RWPE2 (cell line): Measurements from ENCODE around the gene MIEF2.

Source experiments
- ATAC-seq: fragments of 200-7000 bp; cut with Tn5 transposase; 3 replicates; pipeline ENCODE4 v1.9.1; 2021; ENCODE audit warnings: low read depth
- DNase-seq: peaks from one replicate; pipeline ENCODE4 v3.0.0-alpha.2; 2020; ENCODE audit warnings: low spot score
- H3K27ac ChIP-seq: fragments of 450-650 bp; 2 replicates; pipeline ENCODE4 v1.5.1; 2017; ENCODE audit warnings: mild to moderate bottlenecking; ENCODE audit not compliant: poor library complexity, severe bottlenecking
- H3K27me3 ChIP-seq: fragments of 250-450 bp; sonication (Bioruptor Pico); 2 replicates; pipeline ENCODE4 v1.5.1; 2021; ENCODE audit warnings: mild to moderate bottlenecking, moderate library complexity; ENCODE audit not compliant: insufficient read depth, poor library complexity, severe bottlenecking
- H3K36me3 ChIP-seq: fragments of 250-450 bp; sonication (Bioruptor Pico); 2 replicates; pipeline ENCODE4 v1.5.1; 2020; ENCODE audit warnings: low read depth, mild to moderate bottlenecking, moderate library complexity
- H3K4me1 ChIP-seq: fragments of 250-450 bp; sonication (Bioruptor Pico); 2 replicates; pipeline ENCODE4 v1.5.1; 2021; ENCODE audit warnings: mild to moderate bottlenecking, moderate library complexity; ENCODE audit not compliant: insufficient read depth, poor library complexity, severe bottlenecking
- H3K4me3 ChIP-seq: fragments of 250-450 bp; sonication (Bioruptor Pico); 2 replicates; pipeline ENCODE4 v1.5.1; 2021; ENCODE audit warnings: mild to moderate bottlenecking, moderate library complexity; ENCODE audit not compliant: severe bottlenecking
- H3K9me3 ChIP-seq: fragments of 250-450 bp; sonication (Bioruptor Pico); 2 replicates; pipeline ENCODE4 v1.5.1; 2021; ENCODE audit warnings: mild to moderate bottlenecking, moderate library complexity; ENCODE audit not compliant: severe bottlenecking
- TF ChIP-seq, protein P1 (sequence below): fragments of 450-650 bp; IDR thresholded peaks from one replicate; pipeline ENCODE4 v1.5.1; 2017; ENCODE audit warnings: mild to moderate bottlenecking, moderate library complexity; ENCODE audit not compliant: poor library complexity, severe bottlenecking

MIEF2 gene

DNA sequence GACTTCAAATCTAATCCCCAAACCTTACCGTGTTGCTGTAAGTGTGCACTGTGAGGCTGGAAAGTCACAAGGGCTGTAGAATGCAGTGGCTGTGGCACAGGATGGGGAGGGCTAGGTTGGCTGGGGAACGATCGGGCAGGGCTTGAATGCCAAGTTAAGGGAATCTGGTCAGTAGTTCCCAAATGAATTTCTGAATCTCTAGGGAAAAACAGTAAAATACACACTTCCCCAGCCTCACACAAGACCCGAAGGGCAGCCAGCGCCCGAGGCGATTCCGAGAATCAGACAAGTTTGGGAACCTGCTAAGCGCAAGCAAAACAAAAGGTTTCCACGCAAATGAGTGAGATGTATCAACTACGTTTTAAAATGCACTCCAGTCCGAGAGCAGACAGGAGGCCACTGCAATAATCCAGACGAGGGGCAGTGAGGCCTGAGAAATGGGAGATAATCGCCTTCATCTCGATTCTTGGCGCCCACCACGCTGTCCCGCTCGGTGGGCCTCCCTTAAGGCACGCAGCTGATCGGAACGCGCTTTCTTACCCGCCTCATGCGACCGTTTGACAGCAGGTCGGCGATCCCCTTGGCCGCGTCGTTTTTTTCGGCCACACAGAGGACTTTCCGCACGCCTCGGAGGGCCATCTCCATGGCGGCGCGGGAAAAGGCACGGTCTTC is 53.7 kb downstream of the MIEF2 start:
- H3K27ac ChIP-seq, result peak overlapping the region; percentile 52
- peak overlapping the region; percentile 64 for H3K4me3 ChIP-seq
- H3K4me1 ChIP-seq, result peaks cover 14% of the 10 kb centered on the region
- no peak for DNase-seq
- TF ChIP-seq, protein P1, sequence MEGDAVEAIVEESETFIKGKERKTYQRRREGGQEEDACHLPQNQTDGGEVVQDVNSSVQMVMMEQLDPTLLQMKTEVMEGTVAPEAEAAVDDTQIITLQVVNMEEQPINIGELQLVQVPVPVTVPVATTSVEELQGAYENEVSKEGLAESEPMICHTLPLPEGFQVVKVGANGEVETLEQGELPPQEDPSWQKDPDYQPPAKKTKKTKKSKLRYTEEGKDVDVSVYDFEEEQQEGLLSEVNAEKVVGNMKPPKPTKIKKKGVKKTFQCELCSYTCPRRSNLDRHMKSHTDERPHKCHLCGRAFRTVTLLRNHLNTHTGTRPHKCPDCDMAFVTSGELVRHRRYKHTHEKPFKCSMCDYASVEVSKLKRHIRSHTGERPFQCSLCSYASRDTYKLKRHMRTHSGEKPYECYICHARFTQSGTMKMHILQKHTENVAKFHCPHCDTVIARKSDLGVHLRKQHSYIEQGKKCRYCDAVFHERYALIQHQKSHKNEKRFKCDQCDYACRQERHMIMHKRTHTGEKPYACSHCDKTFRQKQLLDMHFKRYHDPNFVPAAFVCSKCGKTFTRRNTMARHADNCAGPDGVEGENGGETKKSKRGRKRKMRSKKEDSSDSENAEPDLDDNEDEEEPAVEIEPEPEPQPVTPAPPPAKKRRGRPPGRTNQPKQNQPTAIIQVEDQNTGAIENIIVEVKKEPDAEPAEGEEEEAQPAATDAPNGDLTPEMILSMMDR, result no peak
- H3K27me3 ChIP-seq, result no peaks in the 10 kb centered on the region
- ATAC-seq, result no peak; the same call in 2 of the 3 replicates
- H3K36me3 ChIP-seq, result peaks cover 61% of the 10 kb centered on the region
- no peaks in the 10 kb centered on the region for H3K9me3 ChIP-seq

DNA sequence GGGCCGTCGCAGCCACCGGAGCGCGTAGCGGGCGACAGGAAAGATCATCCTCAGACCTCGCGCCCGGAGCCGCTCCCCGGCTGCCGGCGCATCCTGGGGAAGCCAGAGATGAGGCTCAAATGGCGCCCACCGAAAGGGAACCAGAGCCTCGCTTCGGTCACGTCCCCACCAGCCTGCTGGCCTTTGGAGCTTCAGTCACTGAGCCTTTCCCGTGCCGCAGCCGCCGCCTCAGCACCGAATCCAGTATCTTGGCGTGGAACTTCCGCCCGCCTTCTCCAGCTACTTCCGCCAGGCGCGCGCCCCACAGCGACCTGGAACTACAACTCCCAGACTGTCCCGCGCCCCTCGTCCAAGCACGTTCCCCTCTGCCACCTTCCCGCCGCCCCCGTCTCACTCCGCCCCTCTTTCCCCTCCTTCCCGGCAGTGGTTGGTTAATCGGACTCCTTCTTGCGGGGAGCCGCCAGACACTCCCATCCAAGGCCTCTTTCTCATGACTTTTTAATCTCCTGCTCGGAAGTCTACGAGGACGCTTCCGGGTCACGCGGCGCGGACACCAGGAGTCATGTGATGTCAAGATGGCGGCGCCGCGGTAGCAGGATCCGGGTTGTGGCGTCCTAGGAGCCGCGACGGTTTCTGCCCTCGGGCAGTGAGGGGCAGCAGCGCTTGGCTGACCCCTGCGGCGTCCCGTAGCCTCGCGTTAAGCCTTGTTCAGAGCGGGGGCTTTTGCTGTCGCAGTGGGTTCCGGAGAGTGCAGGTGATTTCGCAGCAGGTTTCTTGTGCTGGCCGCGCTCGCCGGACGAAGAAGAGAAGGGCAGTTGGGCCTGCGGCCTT is 54.5 kb downstream of the MIEF2 start, which contains the start of the genes SMCR8 and TOP3A:
Gene SMCR8, plus strand, starts transcription at position 563 of the 831 bp plus-strand sequence. CDS start 497 bp downstream, outside the sequence.
Gene TOP3A, minus strand, starts transcription at position 264 of the 831 bp plus-strand sequence. Its CDS starts 216 bp downstream, at position 48.
- H3K4me3 ChIP-seq, result peak within 1 kb of the TSS; percentile 64
- DNase-seq (peak; percentile 99), ATAC-seq (peak; percentile 94)
- H3K27ac ChIP-seq, result peak within 1 kb of the TSS; percentile 52
- TF ChIP-seq, protein P1, result no peak
- no peaks in the 10 kb centered on the region for H3K9me3 ChIP-seq
- no peaks in the 10 kb centered on the region for H3K27me3 ChIP-seq
- peaks cover 14% of the 10 kb centered on the region for H3K4me1 ChIP-seq
- H3K36me3 ChIP-seq, result peaks cover 65% of the 10 kb centered on the region

DNA sequence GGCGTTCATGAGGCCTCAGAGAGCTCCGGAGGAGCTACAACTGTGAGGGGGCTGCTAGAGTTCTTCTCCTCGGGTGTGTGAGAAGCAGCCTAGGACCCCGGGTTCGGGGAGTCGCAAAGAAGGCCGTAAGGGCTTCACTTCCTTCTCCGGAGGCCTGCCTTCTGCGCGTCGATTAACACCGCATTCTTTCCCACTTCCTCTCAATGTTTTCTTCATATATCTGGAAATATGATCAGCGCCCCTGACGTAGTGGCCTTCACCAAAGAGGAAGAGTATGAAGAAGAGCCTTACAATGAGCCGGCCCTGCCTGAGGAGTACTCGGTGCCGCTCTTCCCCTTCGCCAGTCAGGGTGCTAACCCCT is 55.1 kb downstream of the MIEF2 start:
- peaks cover 14% of the 10 kb centered on the region for H3K4me1 ChIP-seq

DNA sequence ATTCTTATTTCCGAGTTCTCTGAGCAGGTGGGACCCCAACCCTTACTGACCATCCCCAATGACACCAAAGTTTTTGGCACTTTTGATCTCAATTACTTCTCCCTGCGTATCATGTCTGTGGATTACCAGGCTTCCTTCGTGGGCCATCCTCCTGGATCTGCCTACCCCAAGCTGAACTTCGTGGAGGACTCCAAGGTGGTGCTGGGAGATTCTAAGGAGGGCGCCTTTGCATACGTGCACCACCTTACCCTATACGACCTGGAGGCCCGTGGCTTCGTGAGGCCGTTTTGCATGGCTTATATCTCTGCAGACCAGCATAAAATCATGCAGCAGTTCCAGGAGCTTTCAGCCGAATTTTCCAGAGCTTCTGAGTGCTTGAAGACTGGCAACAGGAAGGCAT is 55.5 kb downstream of the MIEF2 start:
- Histone ChIP-seq H3K4me3 (peak overlapping the region; percentile 64), H3K27ac (no peak overlapping the region), H3K4me1 (peaks cover 14% of the 10 kb centered on the region), H3K36me3 (peaks cover 56% of the 10 kb centered on the region), H3K9me3 (no peaks in the 10 kb centered on the region), H3K27me3 (no peaks in the 10 kb centered on the region)
- no peak for DNase-seq
- no peak for ATAC-seq
- TF ChIP-seq, protein P1, result no peak

More for the DNA sequence above, 55.1 kb downstream of the MIEF2 start:
- Histone ChIP-seq H3K9me3 (no peaks in the 10 kb centered on the region), H3K4me3 (peak overlapping the region; percentile 64), H3K36me3 (peaks cover 59% of the 10 kb centered on the region), H3K27me3 (no peaks in the 10 kb centered on the region), H3K27ac (peak overlapping the region; percentile 52)
- TF ChIP-seq, protein P1, result no peak
- ATAC-seq, result no peak
- no peak for DNase-seq
